Skin epidermis (tissue), 12 donors: ENCODE results near the gene CCDC187.

Experiments used
- H3K27ac ChIP-seq, 21 experiments: fragments of 200-600 bp; sonication (generic) in 11 of 21; one replicate each; pipeline ENCODE4 v1.5.0; 2020; ENCODE audit warnings: mild to moderate bottlenecking in 3 of 21, inconsistent platforms in 2 of 21, moderate library complexity in 2 of 21
- H3K4me3 ChIP-seq, 7 experiments: fragments of 200-600 bp; sonication (generic) in 2 of 7; one replicate each; pipeline ENCODE4 v1.5.0; 2020; ENCODE audit warnings: inconsistent platforms in 2 of 7, mild to moderate bottlenecking in 2 of 7, moderate library complexity in 1 of 7

CCDC187 gene

DNA sequence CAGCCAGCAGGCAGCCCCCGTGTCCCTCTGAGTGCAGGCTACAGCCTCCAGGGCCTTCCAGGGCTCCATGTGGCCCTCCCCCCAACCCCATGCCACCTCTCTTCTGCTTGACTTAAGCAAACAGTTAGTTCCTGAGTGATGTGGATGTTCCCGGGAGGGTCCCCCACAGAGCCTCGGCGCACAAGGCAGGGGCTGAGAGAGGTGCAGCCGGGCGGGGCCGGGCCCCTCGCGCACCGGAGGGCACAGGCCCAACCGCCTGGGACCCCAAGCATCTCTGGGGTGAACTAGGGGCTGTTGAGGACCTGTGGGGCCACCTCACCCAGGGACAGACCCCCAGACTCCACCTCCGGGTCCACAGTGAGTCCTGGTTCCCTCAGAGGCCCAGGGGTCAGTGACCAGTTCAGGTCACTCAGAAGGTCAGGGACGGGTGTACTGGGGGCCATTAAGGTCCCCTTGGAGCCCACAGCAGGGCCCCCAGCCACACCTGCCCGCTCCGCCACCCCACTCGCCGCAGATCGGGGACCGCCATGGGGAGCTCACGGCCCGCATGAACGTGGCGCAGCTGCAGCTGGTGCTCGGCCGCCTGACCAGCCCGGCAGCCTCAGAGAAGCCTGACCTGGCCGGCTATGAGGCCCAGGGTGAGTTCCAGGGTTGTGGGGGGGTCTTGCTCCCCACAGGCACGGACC, 36.6 kb upstream of the CCDC187 start:
- Histone ChIP-seq H3K27ac (no peak overlapping the region), H3K4me3 (no peak overlapping the region)

DNA sequence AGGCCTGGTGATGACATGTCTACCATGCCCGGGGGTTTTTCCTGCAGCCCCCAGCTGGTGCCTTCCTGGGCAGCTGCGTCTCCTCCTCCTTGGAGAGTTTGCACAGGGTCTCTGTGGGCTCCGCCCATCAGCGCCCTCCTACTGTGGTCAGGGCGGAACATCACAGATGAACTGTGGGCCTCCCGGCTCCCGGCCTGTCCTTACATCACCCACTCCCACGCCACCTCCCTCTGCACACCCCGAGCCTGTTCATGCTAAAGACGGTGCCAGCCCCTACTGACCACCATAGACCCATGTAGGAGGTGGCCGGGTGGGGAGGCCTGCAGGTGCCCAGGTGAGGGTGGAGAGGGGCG, 36.0 kb upstream of the CCDC187 start:
- Histone ChIP-seq H3K27ac (no peak overlapping the region), H3K4me3 (no peak overlapping the region)

GRCh38 chr9:136339173-136339957, 35.5 kb upstream of the CCDC187 start:
- H3K4me3 ChIP-seq = no peak overlapping the region
- no peak overlapping the region for H3K27ac ChIP-seq

DNA sequence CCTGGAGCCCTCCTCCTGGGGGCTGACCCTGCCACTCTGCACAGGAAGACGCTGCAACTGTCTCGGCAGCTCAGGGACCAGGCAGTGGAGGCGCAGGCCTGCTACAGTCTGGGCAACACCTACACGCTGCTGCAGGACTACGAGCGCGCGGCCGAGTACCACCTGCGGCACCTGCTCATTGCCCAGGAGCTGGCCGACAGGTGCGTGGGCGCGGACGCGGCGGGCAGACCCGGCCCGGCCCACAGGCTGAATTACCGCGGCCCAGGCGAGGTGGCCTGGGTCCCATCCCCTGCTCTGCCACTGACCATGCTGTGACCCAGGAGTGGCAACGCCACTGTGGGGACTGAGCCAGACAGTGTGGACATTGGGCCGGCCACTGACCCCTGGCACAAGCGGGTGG, 34.6 kb upstream of the CCDC187 start:
- no peak overlapping the region for H3K27ac ChIP-seq
- H3K4me3 ChIP-seq = no peak overlapping the region

DNA sequence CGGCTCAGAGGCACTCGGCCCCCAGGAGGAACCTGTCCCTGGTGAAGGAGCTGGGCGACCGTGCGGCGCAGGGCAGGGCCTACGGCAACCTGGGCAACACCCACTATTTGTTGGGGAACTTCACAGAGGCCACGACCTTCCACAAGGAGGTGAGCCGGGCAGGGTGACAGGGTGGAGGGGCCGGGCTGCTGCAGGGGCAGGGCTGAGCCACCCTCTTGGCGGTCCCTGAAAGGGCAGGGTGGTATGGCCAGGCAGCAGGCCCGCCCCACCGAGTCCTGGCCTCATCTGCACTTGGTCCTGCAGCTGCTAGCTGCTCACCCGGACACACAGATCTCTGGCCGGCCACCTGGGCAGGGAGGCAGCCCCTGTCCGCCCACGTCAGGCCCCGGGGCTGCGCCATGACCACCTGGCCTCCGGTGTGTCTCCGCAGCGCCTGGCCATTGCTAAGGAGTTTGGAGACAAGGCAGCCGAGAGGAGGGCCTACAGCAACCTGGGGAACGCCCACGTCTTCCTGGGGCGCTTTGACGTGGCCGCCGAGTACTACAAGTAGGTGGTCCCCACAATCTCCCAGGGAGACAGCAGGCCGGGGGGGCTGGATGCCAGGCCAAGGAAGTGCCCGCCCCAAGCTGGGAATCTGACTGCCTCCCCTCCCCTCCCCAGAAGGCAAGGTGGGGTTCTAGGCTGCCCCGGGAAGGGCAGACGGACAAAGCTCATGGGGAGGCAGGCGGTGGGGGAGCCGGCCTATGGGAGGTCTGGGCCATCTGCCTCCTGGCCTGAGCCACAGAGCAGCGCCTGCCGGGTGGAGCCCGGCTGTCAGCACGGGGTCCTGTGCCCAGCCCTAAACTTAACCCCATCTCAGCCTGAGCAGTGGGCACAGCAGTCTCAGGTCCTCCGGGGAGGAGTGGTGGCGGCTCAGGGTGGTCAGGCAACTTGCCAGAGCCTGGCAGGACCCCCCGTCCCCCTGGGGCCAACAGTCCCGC, 33.8 kb upstream of the CCDC187 start:
- Histone ChIP-seq H3K27ac (no peak overlapping the region), H3K4me3 (no peak overlapping the region)

DNA sequence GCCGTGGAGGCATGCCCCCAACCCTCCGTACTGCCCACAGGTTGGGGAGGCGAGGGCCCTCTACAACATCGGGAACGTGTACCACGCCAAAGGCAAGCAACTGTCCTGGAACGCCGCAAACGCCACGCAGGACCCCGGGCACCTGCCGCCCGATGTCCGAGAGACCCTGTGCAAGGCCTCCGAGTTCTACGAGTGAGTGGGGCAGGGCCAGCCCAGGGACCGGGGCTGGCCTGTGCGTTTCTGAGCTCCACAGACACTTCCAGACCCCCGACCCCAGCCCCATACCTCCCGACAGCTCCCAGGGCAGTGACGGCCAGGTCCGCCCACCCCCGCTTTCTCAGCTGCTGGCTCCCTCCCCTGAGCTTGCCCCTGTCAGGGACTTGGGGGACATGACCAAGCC, 33.0 kb upstream of the CCDC187 start:
- no peak overlapping the region for H3K4me3 ChIP-seq
- no peak overlapping the region for H3K27ac ChIP-seq

GRCh38 chr9:136336156-136336870, 32.4 kb upstream of the CCDC187 start:
- Histone ChIP-seq H3K4me3 (no peak overlapping the region), H3K27ac (peak overlapping the region in 1 of 21 experiments; percentile 14)

DNA sequence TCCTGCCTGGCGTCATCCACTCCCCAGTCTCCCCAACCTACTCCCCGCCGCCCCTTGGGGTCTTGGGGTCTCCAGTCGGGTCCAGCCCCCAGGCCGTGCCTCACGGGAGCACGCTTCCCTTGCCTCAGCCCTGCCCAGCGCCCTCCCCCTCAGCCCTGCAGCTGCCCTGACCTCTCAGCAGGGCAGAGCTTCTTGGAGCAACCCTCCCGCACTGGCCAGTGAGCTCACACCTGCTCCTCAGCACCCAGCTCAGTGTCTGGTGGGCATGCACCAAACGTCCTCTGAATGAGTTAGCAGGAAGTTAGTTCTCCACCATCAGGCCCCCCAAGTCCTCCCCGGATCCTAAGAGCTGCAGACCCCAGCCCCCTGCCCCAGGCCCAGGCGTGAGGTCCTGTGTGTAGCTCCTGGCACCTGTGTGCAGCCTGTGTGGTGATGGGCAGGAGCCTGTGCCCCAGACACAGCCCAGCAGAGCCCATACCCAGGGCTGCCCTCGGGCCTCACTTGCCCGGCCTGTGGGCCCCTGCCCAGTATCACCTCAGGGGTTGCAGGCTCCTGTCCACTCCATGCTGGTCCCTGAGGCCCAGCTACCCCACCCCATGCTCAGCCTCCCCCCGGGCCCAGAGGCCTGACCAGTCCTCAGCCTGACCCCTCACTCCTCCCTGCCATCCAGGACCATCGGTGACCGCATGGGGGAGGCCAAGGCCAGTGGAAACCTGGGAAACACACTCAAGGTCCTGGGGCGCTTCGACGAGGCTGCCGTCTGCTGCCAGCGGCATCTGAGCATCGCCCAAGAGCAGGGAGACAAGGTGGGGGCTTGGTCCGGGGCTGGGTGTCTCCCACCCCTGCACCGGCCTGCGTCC, 31.6 kb upstream of the CCDC187 start:
- Histone ChIP-seq H3K27ac (no peak overlapping the region), H3K4me3 (no peak overlapping the region)

DNA sequence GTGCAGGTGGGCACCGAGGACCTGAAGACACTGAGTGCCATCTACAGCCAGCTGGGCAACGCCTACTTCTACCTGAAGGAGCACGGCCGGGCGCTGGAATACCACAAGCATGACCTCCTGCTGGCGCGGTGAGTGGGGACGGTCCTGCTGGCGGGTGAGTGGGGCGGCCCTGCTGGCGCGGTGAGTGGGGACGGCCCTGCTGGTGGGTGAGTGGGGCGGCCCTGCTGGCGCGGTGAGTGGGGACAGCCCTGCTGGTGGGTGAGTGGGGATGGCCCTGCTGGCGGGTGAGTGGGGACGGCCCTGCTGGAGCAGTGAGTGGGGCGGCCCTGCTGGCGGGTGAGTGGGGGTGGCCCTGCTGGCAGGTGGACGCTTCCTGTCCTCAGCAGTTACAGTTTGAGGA, 30.6 kb upstream of the CCDC187 start:
- Histone ChIP-seq H3K27ac (no peak overlapping the region), H3K4me3 (no peak overlapping the region)

- H3K27ac ChIP-seq = no peak overlapping the region
Observed at GRCh38 chr9:136333486-136333885, 29.6 kb upstream of the CCDC187 start.

GRCh38 chr9:136333045-136333444, 29.2 kb upstream of the CCDC187 start:
- H3K27ac ChIP-seq = no peak overlapping the region

More at GRCh38 chr9:136333486-136333885, 29.6 kb upstream of the CCDC187 start:
- H3K4me3 ChIP-seq = no peak overlapping the region

DNA sequence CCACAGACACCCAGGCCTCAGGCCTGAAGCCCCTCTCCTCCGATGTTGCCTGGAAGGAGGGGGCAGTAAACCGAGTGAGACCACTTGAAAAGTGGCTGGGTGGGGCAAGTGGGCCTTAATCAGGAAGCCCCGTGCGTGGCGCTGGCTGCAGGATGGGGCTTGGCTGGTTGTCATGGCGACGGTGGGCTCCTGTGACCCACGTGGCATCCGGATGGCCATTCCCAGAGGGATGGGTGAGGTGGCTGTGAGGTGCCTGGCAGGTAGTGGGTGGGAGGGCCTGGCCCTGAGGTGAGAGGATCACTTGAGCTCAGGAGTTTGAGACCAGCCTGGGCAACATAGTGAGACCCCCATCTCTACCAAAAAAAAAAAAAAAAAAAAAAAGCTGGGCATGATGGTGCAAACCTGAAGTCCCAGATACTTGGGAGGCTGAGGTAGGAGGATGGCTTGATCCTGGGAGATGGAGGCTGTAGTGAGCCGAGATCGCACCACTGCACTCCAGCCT, 28.6 kb upstream of the CCDC187 start:
- Histone ChIP-seq H3K4me3 (no peak overlapping the region), H3K27ac (no peak overlapping the region)

More at GRCh38 chr9:136333045-136333444, 29.2 kb upstream of the CCDC187 start:
- H3K4me3 ChIP-seq = no peak overlapping the region

- Histone ChIP-seq H3K27ac (no peak overlapping the region), H3K4me3 (no peak overlapping the region)
Observed at GRCh38 chr9:136331556-136332481, 27.9 kb upstream of the CCDC187 start.

GRCh38 chr9:136331030-136331429, 27.1 kb upstream of the CCDC187 start:
- Histone ChIP-seq H3K27ac (no peak overlapping the region), H3K4me3 (no peak overlapping the region)

DNA sequence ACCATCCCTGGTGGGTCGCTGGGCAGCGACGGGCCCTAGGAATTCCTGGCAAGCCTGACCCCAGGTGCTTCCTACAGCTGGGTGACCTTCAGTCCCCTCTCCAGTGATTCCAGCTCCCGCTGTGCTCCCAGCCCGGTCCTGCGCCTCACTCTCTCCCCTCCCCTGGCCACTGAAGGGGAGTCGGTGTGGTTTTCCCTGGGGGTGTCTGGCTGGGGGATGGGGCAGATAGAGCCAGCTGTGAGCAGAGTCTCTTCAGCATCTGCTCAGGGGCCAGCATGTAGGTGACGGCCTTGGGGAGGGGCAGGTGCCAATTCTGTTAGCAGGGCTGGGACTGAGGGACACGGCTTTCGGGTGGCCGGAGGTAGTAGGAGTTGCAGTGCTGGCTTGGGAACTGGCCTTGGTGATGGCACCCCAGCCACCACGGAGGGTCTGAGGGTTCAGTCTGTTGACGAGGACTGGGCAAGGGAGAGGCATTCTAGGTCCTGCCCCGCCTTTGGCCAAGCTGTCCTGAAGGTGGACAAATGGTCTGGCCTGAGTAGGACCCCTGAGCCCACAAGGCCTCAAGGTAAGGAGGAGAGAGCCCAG, 26.6 kb upstream of the CCDC187 start:
- no peak overlapping the region for H3K27ac ChIP-seq
- no peak overlapping the region for H3K4me3 ChIP-seq

DNA sequence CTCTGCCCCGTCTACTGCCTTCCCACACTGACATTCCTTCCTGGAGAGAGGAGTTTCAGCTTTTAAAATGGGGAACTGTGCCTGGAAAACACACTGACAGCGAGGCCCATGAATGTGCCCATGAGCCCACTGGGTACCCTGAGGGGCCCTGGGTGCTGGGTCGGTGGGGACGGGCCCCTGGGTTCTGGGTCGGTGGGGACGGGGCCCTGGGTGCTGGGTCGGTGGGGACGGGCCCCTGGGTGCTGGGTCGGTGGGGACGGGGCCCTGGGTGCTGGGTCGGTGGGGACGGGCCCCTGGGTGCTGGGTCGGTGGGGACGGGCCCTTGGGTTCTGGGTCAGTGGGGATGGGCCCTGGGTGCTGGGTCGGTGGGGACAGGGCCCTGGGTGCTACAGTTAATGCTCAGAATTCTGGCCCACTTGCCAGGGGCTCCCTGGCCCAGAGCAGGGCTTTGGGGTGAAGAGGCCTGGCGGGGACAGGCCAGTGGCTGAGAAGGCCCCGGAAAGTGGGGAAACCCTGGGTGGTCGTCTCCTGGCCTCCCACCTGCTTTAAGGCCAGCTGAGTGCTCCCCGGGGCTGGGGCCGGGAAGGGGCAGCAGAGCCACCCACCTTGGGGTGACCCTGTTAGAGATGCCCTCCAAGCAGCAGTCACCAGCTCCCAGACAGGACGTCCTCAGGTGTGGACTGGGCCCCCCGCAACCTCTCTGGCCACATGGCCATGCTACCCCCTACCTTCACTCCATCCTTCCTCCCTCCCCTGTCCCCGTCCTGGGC, 25.9 kb upstream of the CCDC187 start:
- peak overlapping the region in 1 of 7 experiments; percentile 47 for H3K4me3 ChIP-seq
- peak overlapping the region in 5 of 21 experiments; percentile 14 to 86 (median 17) for H3K27ac ChIP-seq
